ENCODE data around the gene RNF4.
"Not testable (repeated sequence)": the region's sequence is repeated elsewhere in the genome, so short reads cannot be mapped to it uniquely, and the experiment has no call there.

RNF4 gene

DNA sequence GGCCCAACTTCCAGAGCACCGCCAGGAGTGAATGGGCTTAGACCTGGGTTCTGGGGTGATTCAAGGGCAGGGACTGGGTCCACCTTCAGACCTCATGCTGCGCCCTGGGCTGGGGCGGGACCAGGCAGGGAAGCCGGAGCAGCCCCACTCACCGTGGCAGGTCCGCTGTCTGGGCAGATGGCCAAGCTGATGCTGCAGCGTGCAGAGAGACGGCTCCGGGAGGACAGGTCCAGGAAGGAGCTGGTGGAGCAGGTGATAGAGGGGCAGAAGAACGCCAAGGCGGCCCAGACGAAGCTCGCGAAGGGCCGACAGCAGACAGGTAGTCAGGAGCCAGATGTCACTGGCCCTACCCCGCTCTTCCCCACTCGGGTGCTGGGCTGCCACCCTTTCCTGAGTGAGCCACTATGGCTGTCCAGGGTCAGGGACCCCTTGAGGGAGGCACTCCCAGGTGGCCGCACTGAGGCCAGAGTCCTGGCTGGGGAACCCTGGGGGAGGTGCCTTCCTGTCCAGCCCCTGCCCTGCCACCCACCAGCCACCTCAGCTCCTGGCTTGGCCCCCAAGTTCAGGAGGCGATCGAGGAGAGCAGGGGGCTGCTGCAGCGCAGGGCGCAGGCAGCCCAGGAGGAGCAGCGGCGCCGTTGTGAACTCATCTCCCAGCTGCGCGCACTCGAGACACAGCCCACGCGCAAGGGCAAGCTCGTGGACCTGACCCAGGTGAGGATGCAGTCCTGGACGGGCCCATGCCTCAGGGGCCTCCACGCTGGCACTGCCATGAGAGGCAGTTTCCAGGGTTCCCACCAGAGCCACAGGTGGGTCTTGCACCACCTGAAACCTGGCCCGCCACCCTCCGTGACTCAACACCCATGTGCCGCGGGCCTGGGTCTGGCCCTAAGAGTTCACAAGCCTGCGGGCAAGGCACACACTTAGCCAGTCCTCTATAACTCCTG is 10.1 kb upstream of the RNF4 start:
- no peak for DNase-seq (ENCODE audit: low read depth)

DNA sequence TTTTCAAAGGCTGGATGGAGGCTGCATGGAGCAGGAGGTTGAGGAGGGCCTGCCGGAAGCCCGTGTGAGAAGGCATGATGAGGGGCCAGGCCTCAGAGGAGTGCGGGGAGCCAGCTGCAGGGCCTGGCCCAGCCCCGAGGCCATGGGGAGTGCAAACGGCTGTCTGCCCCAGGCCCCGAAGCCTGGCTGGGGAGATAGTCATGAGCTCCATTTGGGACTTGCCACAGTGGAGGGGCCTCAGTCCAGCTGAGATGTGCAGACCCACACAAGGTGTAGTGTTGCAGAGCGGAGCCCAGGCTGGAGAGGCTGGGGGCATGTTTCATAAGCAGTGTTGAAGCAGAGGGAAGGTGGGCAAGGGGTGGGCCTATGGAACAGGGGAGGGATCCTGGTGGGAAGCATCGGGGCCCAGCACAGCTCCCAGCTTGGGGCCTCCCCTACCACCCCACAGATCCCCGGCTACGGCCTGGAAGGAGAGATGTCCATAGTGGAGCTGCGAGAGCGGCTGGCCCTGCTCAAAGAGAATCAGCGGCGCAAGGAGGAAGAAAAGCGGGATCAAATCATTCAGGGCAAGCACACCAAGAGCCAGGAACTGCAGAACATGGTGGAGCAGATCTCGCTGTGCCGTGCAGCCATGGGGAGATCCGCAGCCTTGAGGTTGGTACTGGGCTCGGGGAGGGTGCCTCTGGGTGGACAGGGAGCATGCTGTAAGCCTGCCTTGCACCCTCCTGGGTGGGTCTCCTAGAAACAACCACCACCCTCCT is 9.1 kb upstream of the RNF4 start:
- DNase-seq (ENCODE audit: low read depth): no peak

DNA sequence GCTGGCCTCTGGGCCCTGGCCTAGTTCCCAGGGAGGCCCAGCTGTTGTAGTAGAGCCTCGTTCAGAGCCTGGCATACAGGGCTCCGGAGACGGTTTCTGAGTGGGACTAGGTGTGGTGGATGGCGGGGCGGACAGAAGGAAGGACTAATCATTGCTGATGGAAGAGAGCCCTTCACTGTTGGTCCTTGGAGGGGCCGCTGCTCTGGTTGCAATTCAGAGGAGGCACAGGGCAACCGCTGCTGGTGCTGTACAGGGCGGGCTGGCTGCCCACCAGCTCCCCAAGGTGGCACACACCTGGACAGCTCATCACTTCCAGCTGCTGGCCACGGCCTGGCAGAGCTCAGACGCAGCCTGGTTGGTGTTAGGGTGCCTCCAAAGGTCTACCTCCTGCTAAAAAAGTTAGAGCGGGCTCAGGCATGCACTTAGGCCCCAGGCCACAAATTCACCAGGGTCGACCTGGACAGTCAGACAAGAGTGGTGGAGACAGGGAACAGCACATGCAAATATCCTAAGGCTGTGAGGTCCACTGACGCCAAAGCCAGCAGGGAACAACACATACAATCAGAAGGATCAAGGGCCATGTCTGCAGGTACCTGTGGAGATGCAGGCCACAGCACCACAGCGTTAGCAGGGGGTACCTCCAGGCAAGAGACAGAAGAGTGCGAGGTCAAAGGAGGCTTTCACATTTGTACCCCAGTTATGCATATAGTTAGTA is 7.5 kb upstream of the RNF4 start:
- no peak for DNase-seq (ENCODE audit: low read depth)

DNA sequence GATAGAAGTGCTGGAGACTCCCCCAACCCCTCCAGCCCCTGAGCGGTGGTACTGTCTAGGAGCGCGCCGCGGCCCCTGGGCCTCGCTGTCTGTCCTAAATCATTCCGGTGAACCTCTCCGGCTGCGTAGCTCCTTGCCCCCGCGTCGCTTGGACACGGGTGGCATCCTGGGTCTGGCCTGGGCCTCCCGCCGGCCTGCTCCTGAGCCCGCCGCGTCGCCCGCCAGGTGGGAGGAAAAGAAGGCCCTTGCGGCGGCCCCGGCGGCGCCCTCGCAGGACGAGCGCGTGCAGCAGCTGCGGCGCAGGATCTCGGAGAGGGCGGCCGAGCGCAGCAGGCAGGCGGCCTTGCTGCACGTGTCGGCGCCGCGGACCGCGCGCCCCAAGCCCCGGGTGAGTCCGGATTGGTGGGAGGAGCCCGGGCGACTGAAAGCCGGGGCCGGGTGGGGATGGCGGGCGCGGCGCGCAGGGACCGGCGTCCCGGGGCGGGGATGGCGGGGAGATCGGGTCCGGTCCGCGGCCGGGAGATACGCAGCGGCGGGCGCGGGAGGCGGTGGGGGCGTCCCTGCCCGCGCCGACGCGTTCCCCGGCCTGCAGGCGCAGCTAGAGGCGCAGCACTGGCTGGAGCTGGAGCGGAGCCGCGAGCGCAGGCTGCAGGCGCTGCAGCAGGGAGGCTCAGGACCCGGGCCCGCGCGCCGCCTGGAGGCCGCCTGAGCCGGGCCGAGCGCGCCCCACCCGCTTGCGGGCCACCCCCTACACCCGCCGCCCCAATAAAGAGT is 6.5 kb upstream of the RNF4 start:
- DNase-seq (ENCODE audit: low read depth): peak; percentile 75

DNA sequence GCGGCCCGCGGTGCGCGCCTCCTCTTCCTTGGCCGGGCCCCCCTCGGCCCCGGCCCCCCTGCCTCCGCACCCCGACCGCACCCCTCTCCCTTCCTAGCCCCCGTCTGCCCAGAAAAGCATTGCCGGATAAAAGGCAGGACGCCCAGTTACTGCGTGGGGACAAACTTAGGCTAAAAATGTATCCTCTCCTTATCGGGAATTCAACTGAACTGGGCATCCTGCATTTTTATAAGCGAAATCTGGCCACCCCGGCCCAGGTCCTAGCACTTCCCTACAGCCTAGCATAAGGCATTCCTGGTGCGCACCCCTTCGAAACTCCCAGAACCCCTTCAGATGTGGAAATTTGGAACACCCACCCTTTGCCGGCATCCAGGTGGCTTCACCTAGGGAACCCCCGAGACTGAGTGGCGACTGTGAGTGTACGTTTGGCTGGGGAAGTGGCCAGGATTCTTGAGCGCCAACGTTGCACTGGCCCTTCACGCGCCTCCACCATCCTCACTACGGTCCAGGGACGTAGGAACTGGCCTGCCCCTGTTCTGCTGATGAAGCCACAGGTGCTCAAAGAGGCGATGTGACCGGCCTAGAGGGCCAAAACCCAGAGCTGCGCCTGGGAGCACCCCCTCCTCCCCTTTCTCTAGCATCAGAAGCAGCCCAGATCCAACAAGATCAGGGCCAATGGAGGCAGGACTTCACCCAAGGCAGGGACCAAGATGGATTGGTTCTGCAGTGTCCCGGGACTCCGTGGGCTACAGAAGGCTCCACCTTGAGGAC is 5.7 kb upstream of the RNF4 start:
- DNase-seq (ENCODE audit: low read depth): no peak

DNA sequence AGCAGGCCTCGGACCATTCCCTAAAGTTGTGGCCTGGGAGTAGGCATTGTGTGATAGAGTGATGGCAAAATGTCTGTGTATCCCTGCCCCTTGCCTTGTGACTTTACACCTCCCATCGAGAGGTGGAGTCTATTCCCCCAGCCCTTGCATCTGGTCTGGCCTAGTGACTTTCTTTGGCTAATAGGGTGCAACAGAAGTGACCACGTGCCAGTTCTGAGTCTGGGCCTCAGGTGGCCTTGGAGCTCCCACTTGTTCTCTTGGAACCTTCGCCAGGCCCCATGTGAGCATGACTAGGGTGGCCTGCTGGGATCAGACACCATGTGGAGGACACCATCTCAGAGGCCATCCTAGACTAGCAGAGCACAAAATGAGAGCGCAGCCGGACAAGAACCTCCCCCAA is 3.9 kb upstream of the RNF4 start:
- no peak for DNase-seq (ENCODE audit: low read depth)

DNA sequence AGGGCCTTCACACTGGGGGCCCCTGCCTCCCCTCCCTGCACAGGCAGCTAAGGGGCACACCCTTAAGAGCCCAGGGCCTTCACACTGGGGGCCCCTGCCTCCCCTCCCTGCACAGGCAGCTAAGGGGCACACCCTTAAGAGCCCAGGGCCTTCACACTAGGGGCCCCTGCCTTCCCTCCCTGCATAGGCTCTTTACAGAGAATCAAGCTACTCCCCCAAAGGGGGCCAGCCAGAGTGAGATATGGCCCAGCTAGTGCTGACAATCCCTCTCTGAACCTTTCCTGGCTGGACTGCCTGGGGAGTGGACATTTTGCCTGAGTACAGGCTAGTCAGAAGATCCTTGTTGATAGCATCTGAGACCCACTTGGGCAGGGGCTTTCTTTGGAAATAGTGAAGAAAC is 3.4 kb upstream of the RNF4 start:
- DNase-seq (ENCODE audit: low read depth): not testable (repeated sequence)

DNA sequence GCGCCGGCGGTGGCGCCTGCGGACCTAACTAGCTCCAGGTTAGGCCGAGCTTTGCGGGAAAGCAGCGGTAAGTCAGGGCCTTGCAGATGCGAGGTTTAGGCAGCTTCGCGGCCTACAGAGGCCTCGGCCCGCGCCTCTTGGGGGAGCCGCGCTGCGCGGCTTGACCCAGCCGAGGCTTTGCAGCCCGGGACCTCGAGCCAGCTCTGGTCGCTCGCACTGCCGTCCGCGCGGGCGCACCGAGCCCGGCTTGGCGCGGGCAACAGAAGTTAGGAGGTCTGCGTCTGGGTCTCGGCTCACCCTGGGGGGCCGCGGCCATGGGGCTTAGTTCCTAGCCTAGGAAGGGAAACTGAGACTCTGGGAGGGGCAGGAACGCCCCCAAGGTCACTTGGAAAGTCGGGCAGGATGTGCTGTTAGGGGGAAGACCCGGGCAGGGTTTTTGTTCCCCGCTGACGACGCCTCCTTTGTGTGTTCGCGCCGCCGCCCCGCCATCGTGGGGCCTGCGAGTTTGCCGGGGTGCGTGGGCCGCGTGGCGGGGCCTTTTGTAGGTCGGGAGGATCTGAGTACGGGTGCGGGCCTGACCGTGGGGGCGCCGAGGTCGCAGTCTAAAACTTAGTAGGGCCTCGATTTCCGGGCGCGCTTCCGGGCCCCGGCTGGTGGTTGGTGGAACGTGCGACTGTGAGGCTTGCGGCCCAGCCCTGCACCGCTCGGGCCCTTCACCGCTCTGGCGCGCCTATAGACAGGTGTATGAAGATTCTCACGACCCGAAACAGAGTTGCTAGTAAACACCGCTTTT is 482 bp downstream of the RNF4 start:
- peak; percentile 54 for DNase-seq (ENCODE audit: low read depth)

DNA sequence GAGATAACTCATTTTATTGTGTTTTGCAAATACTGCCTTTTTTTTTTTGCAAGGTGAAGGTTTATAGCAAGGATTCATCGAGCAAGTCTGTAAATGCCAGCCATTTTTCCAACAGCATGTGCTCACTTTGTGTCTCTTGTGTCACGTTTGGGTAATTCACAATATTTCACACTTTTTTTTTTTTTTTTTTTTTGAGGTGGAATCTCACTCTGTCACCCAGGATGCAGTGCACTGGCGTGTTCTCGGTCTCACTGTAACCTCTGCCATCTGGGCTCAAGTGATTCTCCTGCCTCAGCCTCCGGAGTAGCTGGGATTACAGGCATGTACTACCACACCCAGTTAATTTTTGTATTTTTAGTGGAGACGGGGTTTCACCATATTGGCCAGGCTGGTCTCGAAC is 1.9 kb downstream of the RNF4 start:
- no peak for DNase-seq (ENCODE audit: low read depth)

DNA sequence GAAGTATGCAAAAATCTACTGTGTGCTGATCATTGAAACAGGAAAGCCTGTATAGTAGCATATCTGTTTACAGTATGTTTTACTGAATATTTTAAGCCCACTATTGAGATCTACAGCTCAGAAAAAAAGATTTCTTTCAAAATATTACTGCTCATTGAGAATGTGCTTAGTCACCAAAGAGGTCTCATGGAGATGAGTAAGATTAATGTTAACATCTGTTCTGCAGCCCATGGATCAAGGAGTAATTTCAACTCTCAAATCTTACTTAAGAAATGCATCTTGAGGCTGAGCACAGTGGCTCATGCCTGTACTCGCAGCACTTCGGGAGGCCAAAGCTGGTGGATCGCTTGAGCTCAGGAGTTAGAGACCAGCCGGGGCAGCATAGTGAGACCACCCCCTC is 3.3 kb downstream of the RNF4 start:
- DNase-seq (ENCODE audit: low read depth): peak; percentile 44

DNA sequence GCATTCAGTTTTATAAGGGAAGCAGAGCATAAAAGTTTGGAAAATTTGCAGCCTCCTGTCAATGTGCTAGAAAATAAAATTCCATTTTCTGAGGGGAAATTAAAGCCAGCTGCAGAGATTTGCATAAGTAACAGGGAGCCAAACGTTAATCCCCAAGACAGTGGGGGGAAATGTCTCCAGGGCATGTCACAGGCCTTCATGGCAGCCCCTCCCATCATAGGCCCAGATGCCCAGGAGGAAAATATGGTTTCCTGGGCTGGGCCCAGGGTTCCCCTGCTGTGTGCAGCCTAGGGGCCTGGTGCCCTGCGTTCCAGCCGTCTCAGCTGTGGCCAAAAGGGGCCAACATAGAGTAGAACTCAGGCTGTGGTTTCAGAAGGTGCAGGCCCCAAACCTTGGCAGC is 9.3 kb downstream of the RNF4 start:
- DNase-seq (ENCODE audit: low read depth): peak; percentile 58

DNA sequence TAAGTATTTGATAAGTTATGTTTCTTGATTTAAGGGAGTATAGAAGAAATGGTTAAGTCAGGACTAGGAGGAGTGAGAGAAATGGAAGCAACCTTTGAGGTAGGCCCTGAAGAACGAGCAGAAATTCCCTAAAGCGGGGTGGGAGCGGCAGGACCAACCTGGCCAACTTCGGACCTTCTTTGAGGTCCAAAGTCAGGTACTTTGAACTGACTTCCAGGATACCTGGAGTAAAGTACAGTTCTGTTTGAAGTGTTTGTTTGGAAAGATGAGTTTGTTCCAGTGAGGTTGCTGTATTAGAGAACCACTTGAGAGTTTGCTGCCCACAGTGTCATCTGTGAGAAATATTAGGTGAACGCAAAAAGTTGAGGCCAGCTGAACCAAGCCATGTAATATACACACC is 11.7 kb downstream of the RNF4 start:
- no peak for DNase-seq (ENCODE audit: low read depth)

DNA sequence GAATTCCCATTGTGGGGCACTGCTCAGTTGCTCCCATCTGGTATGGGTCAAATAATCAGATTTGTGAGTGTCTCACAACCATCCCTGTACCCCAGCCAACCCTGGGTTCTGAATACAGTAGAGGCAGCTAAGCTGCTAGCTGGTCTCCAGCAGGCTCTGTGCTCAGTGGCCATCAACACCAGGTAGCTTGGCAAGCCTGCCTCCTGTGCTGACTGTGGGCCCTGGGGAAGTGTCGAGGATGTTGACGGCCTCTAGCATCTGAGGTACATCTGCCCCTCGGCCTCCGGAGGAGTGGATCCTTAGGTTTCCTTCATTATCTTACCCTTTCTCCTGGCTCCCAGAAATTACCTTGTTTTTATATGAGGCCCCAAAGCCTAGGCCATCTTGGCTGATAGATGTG is 13.3 kb downstream of the RNF4 start:
- no peak for DNase-seq (ENCODE audit: low read depth)

DNA sequence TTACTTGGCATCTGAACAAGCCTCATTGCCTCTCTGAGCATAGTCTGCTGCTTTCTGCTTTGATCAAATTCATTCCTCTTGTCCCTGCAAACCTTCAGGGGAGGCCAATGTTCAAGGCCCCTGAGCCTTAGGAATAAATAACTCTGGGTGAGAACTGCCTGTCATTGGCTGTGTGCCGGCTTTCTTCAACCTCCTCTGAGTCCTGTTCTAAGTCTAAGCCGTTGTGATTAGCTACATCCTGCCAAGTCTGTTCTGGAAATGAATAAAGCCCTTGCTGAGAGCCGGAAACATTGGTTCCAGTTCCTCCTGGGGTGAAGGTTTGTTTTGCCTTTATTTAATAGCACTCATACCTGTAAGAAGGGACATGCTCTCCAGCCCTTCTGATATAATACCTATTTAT is 13.8 kb downstream of the RNF4 start:
- peak; percentile 65 for DNase-seq (ENCODE audit: low read depth)

DNA sequence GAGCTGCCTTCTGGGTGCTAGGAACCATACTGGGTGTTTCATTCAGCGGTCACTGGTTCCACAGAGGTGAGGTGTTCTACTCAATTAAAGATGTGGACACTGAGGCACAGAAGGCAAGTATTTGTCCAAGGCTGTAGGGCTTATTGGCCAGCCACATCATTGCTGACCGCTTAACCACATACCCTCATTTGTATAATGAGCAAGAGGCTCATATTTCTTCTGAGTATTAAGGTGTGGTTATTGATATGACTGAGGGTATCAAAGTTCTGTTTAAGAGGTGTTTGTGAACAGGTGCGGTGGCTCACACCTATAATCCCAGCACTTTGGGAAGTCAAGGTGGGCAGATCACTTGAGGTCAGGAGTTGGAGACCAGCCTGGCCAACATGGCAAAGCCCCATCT is 14.3 kb downstream of the RNF4 start:
- no peak for DNase-seq (ENCODE audit: low read depth)

DNA sequence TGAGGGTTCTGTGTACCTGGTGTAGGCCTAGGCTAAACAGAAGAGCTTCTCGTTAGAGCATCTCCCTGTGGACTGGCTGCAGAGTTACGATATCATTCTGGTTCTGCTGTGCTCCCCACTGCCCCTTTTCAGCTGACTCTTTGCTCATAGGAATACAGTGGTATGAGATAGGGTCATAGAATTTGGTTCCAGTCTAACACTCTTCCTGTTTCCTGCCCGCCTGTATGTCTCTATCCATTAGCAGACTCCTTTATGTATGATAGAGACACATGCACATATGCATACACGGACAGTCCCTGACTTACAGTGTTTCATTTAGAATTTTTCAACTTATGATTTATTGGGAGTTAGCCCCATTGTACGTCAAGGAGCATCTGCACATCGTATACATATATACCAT is 15.3 kb downstream of the RNF4 start:
- no peak for DNase-seq (ENCODE audit: low read depth)

DNA sequence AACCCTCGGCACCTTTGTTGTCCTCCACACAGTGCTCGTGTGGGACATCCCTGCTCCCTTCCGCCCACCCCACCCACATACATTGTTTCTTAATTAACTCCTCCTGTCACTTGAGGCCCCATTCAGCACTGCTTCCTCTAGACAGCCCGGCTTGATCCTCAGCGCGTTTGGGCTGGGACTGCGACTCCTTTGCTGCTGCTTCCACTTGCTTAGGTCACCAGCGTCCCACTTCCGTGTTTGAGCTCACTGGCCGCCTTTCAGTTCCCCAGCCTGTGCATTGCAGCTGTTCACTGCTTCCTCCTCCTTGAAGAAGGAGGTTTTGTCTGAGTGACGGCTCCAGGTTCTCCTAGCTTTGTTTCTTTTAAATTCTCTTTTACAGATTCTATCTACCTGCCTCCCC is 16.1 kb downstream of the RNF4 start:
- DNase-seq (ENCODE audit: low read depth): peak; percentile 51

DNA sequence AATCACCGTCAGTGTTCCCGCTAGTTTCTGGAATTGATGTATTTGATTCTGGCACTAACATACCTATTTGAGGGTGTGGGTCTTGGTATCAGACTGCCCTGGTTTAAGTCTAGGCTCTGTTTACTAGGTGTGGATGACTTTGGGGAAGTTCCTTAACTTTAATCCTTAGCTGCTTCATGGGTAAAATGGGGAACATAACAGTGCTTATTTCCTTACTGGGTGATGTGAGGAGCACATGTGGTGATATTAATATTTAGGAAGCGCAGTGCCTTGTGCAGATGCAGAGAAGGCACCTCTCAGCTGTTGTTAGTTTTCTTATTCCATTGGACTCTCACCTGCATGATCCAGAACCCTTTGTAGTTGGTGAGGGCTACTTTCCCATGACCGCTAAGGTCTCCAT is 17.1 kb downstream of the RNF4 start:
- DNase-seq (ENCODE audit: low read depth): no peak

DNA sequence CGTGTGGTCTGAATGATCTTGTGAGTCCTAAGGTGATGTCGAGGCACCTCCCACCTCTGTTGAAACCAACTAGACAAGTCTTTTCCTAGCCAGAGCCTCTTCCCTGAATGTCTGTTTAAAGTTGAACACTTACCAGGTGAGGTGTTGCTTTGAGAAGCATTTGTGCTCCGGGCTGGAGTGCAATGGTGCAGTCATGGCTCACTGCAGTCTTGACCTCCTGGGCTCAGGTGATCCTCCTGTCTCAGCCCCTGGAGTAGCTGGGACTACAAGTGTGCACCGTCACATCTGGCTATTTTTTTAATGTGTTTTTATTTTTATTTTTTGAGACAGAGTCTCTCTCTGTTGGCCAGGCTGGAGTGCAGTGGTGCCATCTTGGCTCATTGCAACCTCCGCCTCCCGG is 18.1 kb downstream of the RNF4 start:
- no peak for DNase-seq (ENCODE audit: low read depth)

DNA sequence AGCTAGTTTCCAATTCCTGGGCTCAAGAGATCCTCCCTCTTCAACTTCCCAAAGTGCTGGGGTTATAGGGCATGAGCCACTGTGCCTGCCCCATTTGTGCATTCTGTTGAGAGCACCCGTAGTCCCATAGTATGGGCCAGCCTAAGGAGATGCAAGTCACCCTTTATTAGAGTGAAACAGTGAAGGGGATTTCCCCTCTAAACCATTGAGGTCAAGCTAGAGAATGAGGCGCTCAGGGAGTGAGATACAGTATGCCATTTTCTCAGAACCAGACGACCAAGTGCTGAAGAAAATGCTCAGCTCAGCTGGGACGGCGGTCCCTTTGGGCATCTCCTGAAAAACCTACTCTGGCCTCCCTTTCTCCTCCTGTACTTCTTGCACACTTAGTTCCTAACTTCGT is 18.7 kb downstream of the RNF4 start:
- no peak for DNase-seq (ENCODE audit: low read depth)

All from EH (cell line).